Stimulated activated effector memory CD8-positive, alpha-beta T cell treated with anti-CD3 and anti-CD28 coated beads, Interleukin-12 subunit alpha, Interleukin-12 subunit beta, amount 100 ng/mL, for 72 hours (primary cell): ENCODE results near the gene CYTH2.
A peak's percentile ranks its signal among the peaks of the same experiment; 100 is the strongest.

Experiments
- ATAC-seq: fragments of 150-1000 bp; cut with Tn5 transposase; 2 replicates; pipeline ENCODE4 v1.10.0; 2021
- DNase-seq, 2 donors: peaks; one replicate each; pipeline ENCODE4 v3.0.0; 2021 to 2022; ENCODE audit warnings: low spot score in 2 of 2
- H3K27ac Mint-ChIP-seq: one replicate; pipeline ENCODE4 v1.8.0; 2022; ENCODE audit warnings: mild to moderate bottlenecking, mixed read lengths
- H3K36me3 Mint-ChIP-seq: one replicate; pipeline ENCODE4 v1.8.0; 2022; ENCODE audit warnings: mild to moderate bottlenecking, mixed read lengths
- H3K4me1 Mint-ChIP-seq: one replicate; pipeline ENCODE4 v1.8.0; 2022; ENCODE audit warnings: mixed read lengths
- H3K4me3 Mint-ChIP-seq: one replicate; pipeline ENCODE4 v1.8.0; 2022; ENCODE audit warnings: mild to moderate bottlenecking, mixed read lengths
- H3K9me3 Mint-ChIP-seq: one replicate; pipeline ENCODE4 v1.8.0; 2022; ENCODE audit warnings: mixed read lengths

CYTH2 gene

GRCh38 chr19:48466561-48467325 is 2.4 kb upstream of the CYTH2 start:
- Mint-ChIP-seq H3K36me3 (peaks cover 35% of the 10 kb centered on the region), H3K4me3 (no peak overlapping the region), H3K9me3 (no peaks in the 10 kb centered on the region), H3K4me1 (peaks cover 41% of the 10 kb centered on the region), H3K27ac (no peak overlapping the region)
- ATAC-seq (no peak), DNase-seq (no peak)

- ATAC-seq = peak; percentile 93
- peak overlapping the region; percentile 86 for H3K27ac Mint-ChIP-seq
- H3K9me3 Mint-ChIP-seq = no peaks in the 10 kb centered on the region
- H3K4me3 Mint-ChIP-seq = peak overlapping the region; percentile 85
- peaks cover 46% of the 10 kb centered on the region for H3K36me3 Mint-ChIP-seq
- peaks cover 37% of the 10 kb centered on the region for H3K4me1 Mint-ChIP-seq
- DNase-seq = peak; percentile 94 to 99
These were observed 339 bp upstream of the CYTH2 start for GRCh38 chr19:48468772-48469288.

- Mint-ChIP-seq H3K9me3 (no peaks in the 10 kb centered on the region), H3K4me3 (peak overlapping the region; percentile 85), H3K36me3 (peaks cover 59% of the 10 kb centered on the region), H3K4me1 (peaks cover 34% of the 10 kb centered on the region), H3K27ac (no peak overlapping the region)
- no peak for DNase-seq
- ATAC-seq = no peak
These were observed 938 bp downstream of the CYTH2 start for GRCh38 chr19:48469934-48470680.

- H3K36me3 Mint-ChIP-seq = peaks cover 65% of the 10 kb centered on the region
- no peak overlapping the region for H3K27ac Mint-ChIP-seq
- H3K4me3 Mint-ChIP-seq = peak overlapping the region; percentile 85
- no peaks in the 10 kb centered on the region for H3K9me3 Mint-ChIP-seq
- peaks cover 27% of the 10 kb centered on the region for H3K4me1 Mint-ChIP-seq
- no peak for ATAC-seq
- no peak for DNase-seq
These were observed 1.7 kb downstream of the CYTH2 start for GRCh38 chr19:48470856-48471255.

GRCh38 chr19:48471836-48472235 is 2.7 kb downstream of the CYTH2 start:
- H3K36me3 Mint-ChIP-seq = peaks cover 73% of the 10 kb centered on the region
- peaks cover 27% of the 10 kb centered on the region for H3K4me1 Mint-ChIP-seq
- no peak for ATAC-seq
- DNase-seq = no peak
- no peaks in the 10 kb centered on the region for H3K9me3 Mint-ChIP-seq
- H3K27ac Mint-ChIP-seq = peak overlapping the region; percentile 74
- no peak overlapping the region for H3K4me3 Mint-ChIP-seq

- Mint-ChIP-seq H3K4me3 (no peak overlapping the region), H3K36me3 (peaks cover 73% of the 10 kb centered on the region), H3K4me1 (peaks cover 19% of the 10 kb centered on the region), H3K27ac (peak overlapping the region; percentile 17), H3K9me3 (no peaks in the 10 kb centered on the region)
- ATAC-seq (no peak), DNase-seq (no peak)
These were observed 4.2 kb downstream of the CYTH2 start for GRCh38 chr19:48473161-48473966.

GRCh38 chr19:48474084-48474592 is 5.0 kb downstream of the CYTH2 start:
- Mint-ChIP-seq H3K27ac (peak overlapping the region; percentile 79), H3K4me3 (no peak overlapping the region), H3K36me3 (peaks cover 69% of the 10 kb centered on the region), H3K4me1 (peaks cover 13% of the 10 kb centered on the region), H3K9me3 (no peaks in the 10 kb centered on the region)
- ATAC-seq (no peak), DNase-seq (no peak)

GRCh38 chr19:48475369-48476068 is 6.3 kb downstream of the CYTH2 start:
- DNase-seq = no peak
- Mint-ChIP-seq H3K9me3 (no peaks in the 10 kb centered on the region), H3K4me3 (no peak overlapping the region), H3K27ac (peak overlapping the region; percentile 79), H3K36me3 (peaks cover 70% of the 10 kb centered on the region), H3K4me1 (peaks cover 25% of the 10 kb centered on the region)
- ATAC-seq = no peak

GRCh38 chr19:48476176-48476575 is 7.0 kb downstream of the CYTH2 start:
- Mint-ChIP-seq H3K36me3 (peaks cover 63% of the 10 kb centered on the region), H3K4me1 (peaks cover 26% of the 10 kb centered on the region), H3K4me3 (no peak overlapping the region), H3K27ac (peak overlapping the region; percentile 79), H3K9me3 (no peaks in the 10 kb centered on the region)
- DNase-seq = no peak
- ATAC-seq = no peak

GRCh38 chr19:48477067-48477685 is 8.0 kb downstream of the CYTH2 start:
- no peak overlapping the region for H3K27ac Mint-ChIP-seq

GRCh38 chr19:48477698-48478338 is 8.6 kb downstream of the CYTH2 start:
- H3K27ac Mint-ChIP-seq = no peak overlapping the region
- peaks cover 27% of the 10 kb centered on the region for H3K4me1 Mint-ChIP-seq
- ATAC-seq (no peak), DNase-seq (no peak)
- no peaks in the 10 kb centered on the region for H3K9me3 Mint-ChIP-seq
- H3K36me3 Mint-ChIP-seq = peaks cover 47% of the 10 kb centered on the region
- no peak overlapping the region for H3K4me3 Mint-ChIP-seq

More at GRCh38 chr19:48477067-48477685, 8.0 kb downstream of the CYTH2 start:
- Mint-ChIP-seq H3K36me3 (peaks cover 53% of the 10 kb centered on the region), H3K4me3 (no peak overlapping the region), H3K9me3 (no peaks in the 10 kb centered on the region), H3K4me1 (peaks cover 27% of the 10 kb centered on the region)
- ATAC-seq (no peak), DNase-seq (no peak)

- Mint-ChIP-seq H3K27ac (peak overlapping the region; percentile 92), H3K36me3 (peaks cover 39% of the 10 kb centered on the region), H3K9me3 (no peaks in the 10 kb centered on the region), H3K4me1 (peaks cover 27% of the 10 kb centered on the region), H3K4me3 (peak overlapping the region; percentile 83)
- DNase-seq (no peak), ATAC-seq (no peak)
These were observed 9.4 kb downstream of the CYTH2 start for GRCh38 chr19:48478339-48479256.

GRCh38 chr19:48479686-48480085 is 10.5 kb downstream of the CYTH2 start:
- no peaks in the 10 kb centered on the region for H3K9me3 Mint-ChIP-seq
- DNase-seq (no peak), ATAC-seq (no peak)
- peak overlapping the region; percentile 92 for H3K27ac Mint-ChIP-seq
- H3K4me3 Mint-ChIP-seq = peak overlapping the region; percentile 83
- peaks cover 21% of the 10 kb centered on the region for H3K4me1 Mint-ChIP-seq
- peaks cover 28% of the 10 kb centered on the region for H3K36me3 Mint-ChIP-seq
